Stimulated activated CD4-positive, alpha-beta T cell treated with anti-CD3 and anti-CD28 coated beads, Interleukin-12 subunit alpha, Interleukin-12 subunit beta, amount 100 ng/mL, for 4 hours (primary cell): ENCODE data around the gene ICA1.

Experiments
- DNase-seq: peaks from one replicate; pipeline ENCODE4 v3.0.0-alpha.2; 2020

ICA1 gene

GRCh38 chr7:8155836-8156235 is 106.1 kb downstream of the ICA1 start:
- DNase-seq = no peak

DNA sequence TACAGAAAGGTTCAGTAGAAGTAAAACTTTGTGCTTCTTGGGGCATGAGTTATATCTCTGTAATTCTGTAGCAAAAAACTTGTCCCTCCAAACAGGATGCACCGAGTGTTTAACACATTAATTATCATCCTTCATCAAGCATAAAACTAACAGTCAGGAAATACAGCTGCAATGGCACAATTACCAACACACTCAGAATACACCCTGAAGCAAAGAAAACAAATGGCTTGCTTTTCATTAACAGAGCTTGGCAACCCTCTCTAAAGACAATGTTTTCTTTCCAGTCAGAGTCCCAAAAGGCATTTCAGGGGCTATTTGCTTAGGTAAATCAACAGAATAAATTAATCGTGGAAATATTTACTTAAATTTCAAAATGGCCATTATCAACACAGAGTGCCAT is 107.7 kb downstream of the ICA1 start:
- DNase-seq = no peak

DNA sequence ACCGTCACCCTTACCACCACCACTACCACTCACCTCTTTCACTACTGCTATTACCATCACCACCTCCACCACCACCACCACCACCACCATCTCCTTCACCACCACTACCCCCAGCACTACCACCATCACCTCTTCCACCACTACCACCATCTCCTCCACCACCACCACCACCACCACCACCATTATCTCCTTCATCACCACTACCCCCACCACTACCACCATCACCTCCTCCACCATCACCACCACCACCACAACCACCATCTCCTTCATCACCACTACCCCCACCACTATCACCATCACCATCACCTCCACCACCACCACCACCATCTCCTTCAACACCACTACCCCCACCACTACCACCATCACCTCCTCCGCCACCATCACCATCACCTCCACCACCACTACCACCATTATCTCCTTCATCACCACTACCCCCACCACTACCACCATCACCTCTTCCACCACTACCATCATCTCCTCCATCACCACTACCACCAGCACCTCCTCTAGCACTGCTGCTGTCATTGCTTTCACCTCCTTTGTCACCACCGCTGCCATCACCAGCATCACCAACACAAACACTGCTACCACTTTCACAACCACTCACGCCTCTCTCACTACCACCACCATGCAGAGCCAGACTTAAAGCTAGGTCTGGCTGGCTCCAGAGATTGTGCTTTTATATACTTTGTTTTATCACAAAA is 109.3 kb downstream of the ICA1 start:
- no peak for DNase-seq

- no peak for DNase-seq
These were observed 110.7 kb downstream of the ICA1 start for GRCh38 chr7:8151161-8151725.

GRCh38 chr7:8149222-8149621 is 112.7 kb downstream of the ICA1 start:
- DNase-seq = no peak

GRCh38 chr7:8147760-8148463 is 114.1 kb downstream of the ICA1 start:
- no peak for DNase-seq

DNA sequence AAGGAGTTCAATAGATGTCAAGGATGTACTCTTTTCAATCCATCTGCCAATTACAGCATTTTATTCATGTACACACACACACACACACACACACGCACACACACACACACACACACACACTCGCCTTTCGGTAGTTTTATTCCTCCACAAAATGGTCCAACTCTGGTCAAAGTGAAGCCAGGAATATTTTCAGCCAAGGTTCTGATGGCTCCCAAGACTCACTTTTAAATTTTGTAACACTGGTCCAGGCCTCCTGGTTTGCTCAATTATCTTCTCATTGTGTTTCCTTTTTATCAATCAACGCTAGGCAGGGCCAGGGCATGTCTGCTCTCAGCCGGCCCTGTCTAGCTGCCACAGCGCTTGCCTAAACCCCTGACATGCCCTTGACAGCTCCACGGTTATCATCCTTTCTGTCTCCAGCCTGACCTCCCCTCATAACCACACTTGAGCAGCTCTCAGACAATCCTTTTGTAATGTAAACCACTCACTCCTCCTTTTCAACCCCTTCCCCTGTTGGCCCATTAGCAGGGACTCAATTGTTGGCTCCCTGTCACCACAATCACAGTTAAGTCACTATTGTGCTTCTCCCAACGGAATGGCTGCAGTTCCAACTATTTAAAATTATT is 115.1 kb downstream of the ICA1 start:
- no peak for DNase-seq

- DNase-seq = no peak
These were observed 115.7 kb downstream of the ICA1 start for GRCh38 chr7:8146106-8146787.

DNA sequence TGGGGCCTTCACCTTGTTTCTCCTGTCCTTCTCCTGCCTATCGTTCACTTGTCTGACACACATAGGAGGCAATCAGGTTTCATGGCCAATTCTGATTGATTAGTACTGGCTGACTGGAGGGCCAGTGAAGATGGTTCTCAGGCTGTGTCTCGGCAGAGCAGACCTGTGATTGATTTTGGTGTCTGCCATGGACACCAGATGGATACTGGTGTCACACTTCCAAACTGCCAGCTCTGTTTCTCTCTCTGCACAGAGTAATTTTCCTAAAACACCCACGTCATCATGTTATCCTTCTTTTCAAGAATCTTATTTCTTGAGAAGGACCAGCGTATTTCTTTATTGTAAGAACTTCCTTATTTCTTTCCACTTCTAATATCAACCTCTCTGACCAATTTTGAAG is 117.1 kb downstream of the ICA1 start:
- no peak for DNase-seq

- DNase-seq = no peak
These were observed 118.7 kb downstream of the ICA1 start for GRCh38 chr7:8143151-8143874.

DNA sequence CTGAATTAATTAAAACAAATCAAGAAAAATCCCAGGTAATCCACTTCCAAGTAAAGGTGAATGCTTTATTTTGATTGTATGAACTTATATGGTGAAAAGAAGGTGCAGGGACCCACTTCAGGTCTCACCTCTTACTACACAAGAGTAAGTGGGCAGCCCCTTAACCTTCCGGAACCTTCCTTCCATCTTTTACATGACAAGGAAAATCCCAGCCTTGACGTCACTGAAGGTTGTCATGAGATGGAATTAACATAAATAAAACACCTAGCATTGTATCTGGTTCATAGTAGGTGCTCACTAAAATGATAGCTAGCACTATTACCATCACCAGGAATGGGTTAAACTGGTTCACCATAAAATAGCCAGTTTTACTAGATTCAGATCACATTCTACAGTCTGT is 119.5 kb downstream of the ICA1 start:
- DNase-seq = no peak

- DNase-seq = no peak
These were observed 120.9 kb downstream of the ICA1 start for GRCh38 chr7:8141070-8141469.

- no peak for DNase-seq
These were observed 125.8 kb downstream of the ICA1 start for GRCh38 chr7:8136051-8136730.

DNA sequence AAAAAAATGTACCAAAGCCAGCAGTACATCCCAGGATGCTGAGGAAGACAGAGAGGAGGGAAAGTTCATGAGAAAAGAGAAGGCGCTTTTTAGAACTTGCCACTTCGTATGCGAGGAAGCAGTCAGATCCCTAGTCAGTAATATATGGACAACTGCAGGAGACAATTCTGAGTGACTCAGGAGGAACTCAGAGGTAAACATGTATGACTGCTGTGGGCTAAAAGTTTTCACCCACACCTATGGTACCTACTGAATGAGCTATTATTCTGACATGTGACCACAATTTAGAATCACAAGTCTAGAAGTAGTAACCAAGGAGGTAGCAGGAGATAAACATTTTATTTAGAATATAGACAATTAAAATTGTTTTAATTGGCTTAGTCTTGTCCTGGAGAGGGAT is 126.5 kb downstream of the ICA1 start:
- no peak for DNase-seq

DNA sequence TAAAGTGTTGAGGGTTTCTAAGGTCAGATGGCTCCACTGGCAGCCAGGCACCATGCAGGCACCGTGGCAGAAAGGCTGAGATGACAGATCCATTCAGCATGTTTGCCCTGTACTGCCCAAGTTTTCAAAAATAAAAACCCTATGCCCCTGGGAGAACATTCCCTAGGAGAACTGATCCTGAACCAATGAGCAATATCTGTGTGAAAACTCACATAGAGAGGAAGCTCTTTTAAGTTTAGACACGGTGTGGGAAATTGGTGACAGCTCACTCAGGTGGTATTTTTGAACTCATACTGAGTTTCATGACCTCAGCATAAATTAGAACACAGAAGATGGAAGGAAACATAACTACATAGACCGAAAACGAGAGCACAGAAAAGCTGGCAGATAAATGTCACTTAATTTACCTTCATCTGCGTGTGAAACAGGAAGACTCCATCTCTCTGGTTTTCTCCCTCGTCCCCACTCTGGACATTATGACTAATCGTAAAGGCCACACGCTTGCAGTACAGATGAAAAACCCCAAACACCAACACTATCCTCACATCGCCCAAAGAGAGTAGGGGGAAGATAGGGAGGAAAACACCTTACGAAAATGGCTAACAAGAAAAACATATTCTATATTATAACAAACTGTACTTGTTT is 127.8 kb downstream of the ICA1 start:
- no peak for DNase-seq

DNA sequence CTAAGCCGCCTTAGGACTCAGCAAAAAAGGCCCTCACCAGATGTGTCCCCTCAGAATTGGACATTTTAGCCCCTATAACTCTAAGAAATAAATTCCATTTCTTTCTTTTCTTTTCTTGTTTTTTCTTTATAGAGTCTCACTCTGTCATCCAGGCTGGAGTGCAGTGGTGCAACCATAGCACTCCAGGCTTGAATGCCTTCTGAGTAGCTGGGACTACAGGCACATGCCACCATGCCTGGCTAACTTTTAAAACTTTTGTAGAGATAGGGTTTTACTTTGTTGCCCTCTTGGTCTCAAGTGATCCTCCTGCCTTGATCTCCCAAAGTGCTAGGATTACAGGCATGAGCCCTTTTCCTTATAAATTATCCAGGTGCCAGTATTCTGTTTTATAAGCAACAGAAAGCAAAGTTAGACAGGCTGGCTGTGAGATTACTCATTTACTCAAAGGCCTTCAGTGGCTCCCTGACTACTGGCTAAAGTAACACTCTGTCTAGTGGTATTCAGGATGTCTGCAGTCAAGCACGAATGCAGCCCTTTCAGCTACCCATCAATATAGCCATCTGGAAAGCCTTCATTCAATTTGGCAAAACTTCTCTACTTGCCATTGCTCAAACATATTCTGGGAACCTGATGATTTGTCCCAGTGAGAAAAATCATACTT is 128.6 kb downstream of the ICA1 start:
- DNase-seq = no peak

- no peak for DNase-seq
These were observed 130.0 kb downstream of the ICA1 start for GRCh38 chr7:8131694-8132605.

DNA sequence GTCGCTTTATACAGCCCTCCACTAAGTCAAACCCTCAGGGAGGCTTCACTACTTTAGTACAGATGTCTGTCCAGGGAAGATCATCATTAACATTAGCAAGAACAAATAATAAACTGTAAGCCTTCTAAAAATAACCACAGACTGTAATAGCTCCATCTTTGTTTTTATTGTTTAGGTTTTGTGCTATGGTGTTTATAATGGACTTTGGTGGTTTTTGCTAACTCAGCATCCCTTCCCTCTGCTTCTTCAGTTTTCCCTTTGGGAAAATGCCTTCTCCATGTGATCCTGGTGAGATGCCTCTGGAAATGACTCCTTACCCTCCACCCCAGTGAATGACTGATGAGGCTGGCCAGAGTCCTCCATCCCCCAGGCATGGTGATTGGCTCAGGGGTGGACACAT is 131.3 kb downstream of the ICA1 start:
- DNase-seq = no peak

DNA sequence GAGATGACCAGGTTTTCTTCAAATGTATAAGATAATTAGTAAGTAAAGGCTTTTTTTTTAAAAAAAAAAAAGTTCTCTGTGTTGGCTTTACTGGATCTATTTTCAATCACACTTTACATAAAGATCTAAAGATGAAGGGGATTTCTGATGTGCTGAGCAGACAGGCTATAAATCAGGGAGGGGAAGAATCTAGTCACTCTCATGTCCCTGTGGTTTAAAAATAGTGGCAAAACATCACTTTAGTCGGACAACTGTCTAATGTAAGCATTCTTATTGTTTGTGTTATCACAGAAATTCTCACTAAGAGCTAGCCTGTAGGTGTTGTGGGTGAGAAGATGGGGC is 132.7 kb downstream of the ICA1 start:
- no peak for DNase-seq
